Stimulated activated CD8-positive, alpha-beta memory T cell treated with anti-CD3 and anti-CD28 coated beads, Interleukin-4, amount 100 ng/mL, for 1 hour (primary cell): Measurements from ENCODE around the gene TNPO2.

Source experiments
- DNase-seq, 2 donors: peaks; one replicate each; pipeline ENCODE4 v3.0.0-alpha.2; 2020; ENCODE audit warnings: low read depth in 2 of 2, low spot score in 1 of 2

Gene TNPO2

DNA sequence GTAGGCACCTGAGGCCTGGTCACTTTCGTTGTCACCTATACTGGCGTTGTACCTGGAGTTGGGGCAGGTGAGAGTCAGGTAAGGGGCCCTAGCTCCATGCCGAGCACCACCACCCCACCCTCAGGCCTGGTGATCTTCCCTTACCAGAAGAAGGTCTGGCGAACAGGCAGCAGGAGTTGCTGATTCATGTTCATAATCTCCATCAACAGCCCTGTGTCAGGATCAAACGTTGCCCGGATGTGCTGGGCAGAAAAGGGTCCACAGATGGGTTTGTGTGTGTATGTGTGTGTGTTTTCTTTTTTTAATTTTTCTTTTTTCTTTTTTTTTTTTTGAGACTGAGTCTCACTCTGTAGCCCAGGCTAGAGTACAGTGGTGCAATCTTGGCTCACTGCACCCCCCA lies 71.5 kb downstream of the TNPO2 start:
- DNase-seq = no peak

DNA sequence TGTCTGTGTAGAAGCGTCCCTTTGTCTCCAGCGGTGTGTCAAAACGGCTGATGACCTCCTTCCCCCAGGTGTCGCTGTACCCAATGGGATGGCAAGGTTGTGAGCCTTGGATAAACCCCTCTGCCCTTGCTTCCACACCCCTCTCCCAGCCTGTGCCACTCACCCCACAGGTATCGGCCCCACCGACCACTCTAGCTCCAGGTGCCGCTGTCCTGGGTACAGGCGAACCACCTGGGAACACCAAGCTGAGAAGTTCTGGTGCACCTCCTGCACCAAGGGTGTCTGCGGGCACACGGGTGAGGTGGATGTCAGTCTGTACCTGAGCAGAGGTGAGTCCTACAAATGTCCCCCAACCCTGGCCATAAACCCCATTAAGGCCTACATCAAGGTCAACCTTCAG lies 73.8 kb downstream of the TNPO2 start:
- DNase-seq = no peak
